HEK293 (cell line): ENCODE results near the gene MYO1D.

Source experiments
- KLF10 ChIP-seq: fragments of 450-650 bp; IDR thresholded peaks from 2 replicates; pipeline ENCODE4 v1.5.1; 2018; ENCODE audit warnings: missing biosample characterization, mild to moderate bottlenecking, missing genetic modification characterization
- REST ChIP-seq: fragments of 450-650 bp; formaldehyde crosslinking; IDR thresholded peaks from 2 replicates; pipeline ENCODE4 v1.5.1; 2016; ENCODE audit warnings: missing biosample characterization, missing genetic modification characterization
- YY1 ChIP-seq: fragments of 450-650 bp; formaldehyde crosslinking; IDR thresholded peaks from 2 replicates; pipeline ENCODE4 v1.5.1; 2018; ENCODE audit warnings: missing biosample characterization, missing genetic modification characterization
- ZBTB1 ChIP-seq: fragments of 450-650 bp; formaldehyde crosslinking; IDR thresholded peaks from 2 replicates; pipeline ENCODE4 v1.5.1; 2016; ENCODE audit warnings: missing biosample characterization, missing genetic modification characterization
- ZNF132 ChIP-seq: fragments of 450-650 bp; formaldehyde crosslinking; IDR thresholded peaks from 2 replicates; pipeline ENCODE4 v1.5.1; 2017; ENCODE audit warnings: missing biosample characterization, missing genetic modification characterization, borderline replicate concordance
- ZNF140 ChIP-seq: fragments of 450-650 bp; formaldehyde crosslinking; IDR thresholded peaks from 2 replicates; pipeline ENCODE4 v1.5.1; 2016; ENCODE audit warnings: missing biosample characterization, missing genetic modification characterization
- ZNF214 ChIP-seq: fragments of 450-650 bp; formaldehyde crosslinking; IDR thresholded peaks from 2 replicates; pipeline ENCODE4 v1.5.1; 2017; ENCODE audit warnings: missing biosample characterization, mild to moderate bottlenecking, missing genetic modification characterization, borderline replicate concordance
- ZNF274 ChIP-seq, 2 experiments: fragments of 200-500 bp in 1 of 2; fragments of 450-650 bp in 1 of 2; sonication (Bioruptor generic) in 1 of 2; formaldehyde crosslinking in 1 of 2; IDR thresholded peaks; 2 replicates each; pipeline versions ENCODE4 v1.5.1 to v1.6.1; 2014 to 2016; ENCODE audit warnings: borderline replicate concordance in 1 of 2, inconsistent platforms in 1 of 2, low read length in 1 of 2, missing biosample characterization in 1 of 2, missing genetic modification characterization in 1 of 2
- ZNF280C ChIP-seq: fragments of 450-650 bp; formaldehyde crosslinking; IDR thresholded peaks from 2 replicates; pipeline ENCODE4 v1.5.1; 2016; ENCODE audit warnings: missing biosample characterization, missing genetic modification characterization
- ZNF404 ChIP-seq: fragments of 450-650 bp; formaldehyde crosslinking; IDR thresholded peaks from 2 replicates; pipeline ENCODE4 v1.5.1; 2017; ENCODE audit warnings: missing biosample characterization, missing genetic modification characterization
- ZNF501 ChIP-seq: fragments of 450-650 bp; formaldehyde crosslinking; IDR thresholded peaks from 2 replicates; pipeline ENCODE4 v1.5.1; 2016; ENCODE audit warnings: missing biosample characterization, missing genetic modification characterization
- TF ChIP-seq, protein P1 (sequence below): fragments of 450-650 bp; formaldehyde crosslinking; IDR thresholded peaks from 2 replicates; pipeline ENCODE4 v1.5.1; 2016; ENCODE audit warnings: missing biosample characterization, missing genetic modification characterization

- TF ChIP-seq, protein P1, sequence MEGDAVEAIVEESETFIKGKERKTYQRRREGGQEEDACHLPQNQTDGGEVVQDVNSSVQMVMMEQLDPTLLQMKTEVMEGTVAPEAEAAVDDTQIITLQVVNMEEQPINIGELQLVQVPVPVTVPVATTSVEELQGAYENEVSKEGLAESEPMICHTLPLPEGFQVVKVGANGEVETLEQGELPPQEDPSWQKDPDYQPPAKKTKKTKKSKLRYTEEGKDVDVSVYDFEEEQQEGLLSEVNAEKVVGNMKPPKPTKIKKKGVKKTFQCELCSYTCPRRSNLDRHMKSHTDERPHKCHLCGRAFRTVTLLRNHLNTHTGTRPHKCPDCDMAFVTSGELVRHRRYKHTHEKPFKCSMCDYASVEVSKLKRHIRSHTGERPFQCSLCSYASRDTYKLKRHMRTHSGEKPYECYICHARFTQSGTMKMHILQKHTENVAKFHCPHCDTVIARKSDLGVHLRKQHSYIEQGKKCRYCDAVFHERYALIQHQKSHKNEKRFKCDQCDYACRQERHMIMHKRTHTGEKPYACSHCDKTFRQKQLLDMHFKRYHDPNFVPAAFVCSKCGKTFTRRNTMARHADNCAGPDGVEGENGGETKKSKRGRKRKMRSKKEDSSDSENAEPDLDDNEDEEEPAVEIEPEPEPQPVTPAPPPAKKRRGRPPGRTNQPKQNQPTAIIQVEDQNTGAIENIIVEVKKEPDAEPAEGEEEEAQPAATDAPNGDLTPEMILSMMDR (tag by site-specific recombination) = no peak
- TF ChIP-seq ZNF501 (tag by site-specific recombination) = no peak
- no peak for TF ChIP-seq YY1 (tag by site-specific recombination)
- TF ChIP-seq ZBTB1 (tag by site-specific recombination) = no peak
- TF ChIP-seq ZNF140 (tag by site-specific recombination) = no peak
- no peak for TF ChIP-seq ZNF404 (tag by site-specific recombination)
- no peak for TF ChIP-seq REST (tag by site-specific recombination)
- TF ChIP-seq ZNF132 (tag by site-specific recombination) = no peak
- no peak for TF ChIP-seq KLF10 (tag by site-specific recombination)
- TF ChIP-seq ZNF274 (IDR thresholded peaks at IDR 0.05; ENCODE audit: low read length) = no peak
- TF ChIP-seq ZNF274 (tag by site-specific recombination; IDR thresholded peaks at IDR 0.05; ENCODE audit: borderline replicate concordance) = no peak
- TF ChIP-seq ZNF214 = no peak
- no peak for TF ChIP-seq ZNF280C (tag by site-specific recombination)
These were observed 261.6 kb downstream of the MYO1D start for GRCh38 chr17:32615326-32615725.
